ENCODE results near the gene RPP25L.
"Not testable (repeated sequence)": the region's sequence is repeated elsewhere in the genome, so short reads cannot be mapped to it uniquely, and the experiment has no call there.

RPP25L gene, protein sequence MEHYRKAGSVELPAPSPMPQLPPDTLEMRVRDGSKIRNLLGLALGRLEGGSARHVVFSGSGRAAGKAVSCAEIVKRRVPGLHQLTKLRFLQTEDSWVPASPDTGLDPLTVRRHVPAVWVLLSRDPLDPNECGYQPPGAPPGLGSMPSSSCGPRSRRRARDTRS

DNA sequence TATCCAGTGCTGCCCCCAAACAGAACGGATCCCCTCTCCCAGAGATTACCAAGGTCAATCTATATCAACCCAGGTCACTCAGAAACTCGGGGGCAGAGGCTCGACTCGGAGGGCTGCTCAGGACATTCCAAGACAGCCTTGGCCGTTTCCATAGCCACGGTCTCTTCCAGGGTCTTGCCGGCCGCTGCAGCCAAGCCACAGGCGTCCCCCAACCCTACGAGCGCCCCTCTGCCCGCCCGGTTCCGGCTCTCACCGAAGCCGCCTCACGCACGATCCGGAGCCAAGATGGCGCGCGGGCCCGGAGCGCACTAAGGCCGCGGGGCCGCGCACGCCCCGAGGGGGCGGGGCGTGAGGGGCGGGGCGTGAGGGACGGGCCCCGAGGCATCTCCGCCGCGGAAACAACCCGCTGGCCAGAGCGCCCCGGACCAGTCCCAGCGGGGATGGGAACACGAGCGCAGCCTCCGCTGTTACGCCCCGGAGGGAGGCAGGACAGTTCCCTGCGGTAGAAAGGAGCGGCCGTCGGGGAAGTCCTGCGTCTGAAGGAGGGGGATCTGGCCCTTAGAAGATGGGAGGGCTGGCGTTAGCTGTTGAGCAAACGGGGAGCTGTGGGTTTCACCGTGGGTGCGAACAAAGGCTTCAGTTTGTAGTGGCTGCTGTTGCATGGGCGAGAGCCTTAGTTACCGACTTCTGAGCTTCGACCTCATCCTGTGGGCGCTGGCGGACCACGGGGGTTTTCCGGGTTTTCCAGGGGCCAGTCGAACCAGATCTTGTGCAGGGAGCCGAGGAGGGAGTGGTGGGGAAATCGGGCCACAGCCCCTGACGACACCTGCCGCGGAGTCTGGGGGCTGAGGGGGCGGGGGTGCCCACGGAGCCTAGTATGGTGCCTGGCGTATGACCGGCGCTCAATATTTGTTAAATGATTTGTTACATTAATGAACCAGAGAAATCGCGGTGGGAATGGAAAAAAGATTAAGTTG is at the start of gene RPP25L:
Gene RPP25L, minus strand, starts transcription at position 287 of the 977 bp plus-strand sequence. CDS start 801 bp downstream, outside the sequence.
- DNase-seq: peak in 1 of 2 experiments; percentile 91

DNA sequence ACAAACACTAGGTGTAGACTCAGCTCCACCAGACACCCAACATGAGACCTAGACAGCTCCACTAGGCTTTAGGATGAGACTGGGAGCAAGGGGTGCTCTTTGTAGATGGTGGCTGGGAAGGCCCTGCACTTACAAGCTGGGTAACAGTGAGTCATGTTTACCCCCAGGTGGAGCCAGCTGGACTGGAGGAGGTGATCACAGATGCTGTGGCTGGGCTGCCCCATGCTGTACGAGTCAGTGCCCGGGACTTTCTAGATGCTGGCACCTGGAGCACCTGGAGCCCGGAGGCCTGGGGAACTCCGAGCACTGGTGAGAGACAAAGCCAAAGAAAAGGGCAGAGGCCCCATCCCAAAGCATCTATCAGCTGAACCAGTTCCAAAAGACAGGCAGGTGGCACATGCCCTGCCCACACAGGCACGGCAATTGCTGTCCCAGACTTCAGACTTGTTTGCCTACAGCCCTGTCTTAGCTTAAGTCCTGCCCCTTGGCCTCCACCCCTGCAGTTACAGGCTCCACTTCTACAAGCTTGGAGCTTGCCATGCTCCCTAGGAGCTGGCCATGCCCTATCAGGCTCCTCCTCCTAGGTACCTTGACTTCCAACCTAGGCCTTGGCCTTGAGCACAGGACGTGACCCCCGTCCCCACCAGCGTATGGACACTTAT is 47.8 kb upstream of the RPP25L start:
- no peak for DNase-seq

DNA sequence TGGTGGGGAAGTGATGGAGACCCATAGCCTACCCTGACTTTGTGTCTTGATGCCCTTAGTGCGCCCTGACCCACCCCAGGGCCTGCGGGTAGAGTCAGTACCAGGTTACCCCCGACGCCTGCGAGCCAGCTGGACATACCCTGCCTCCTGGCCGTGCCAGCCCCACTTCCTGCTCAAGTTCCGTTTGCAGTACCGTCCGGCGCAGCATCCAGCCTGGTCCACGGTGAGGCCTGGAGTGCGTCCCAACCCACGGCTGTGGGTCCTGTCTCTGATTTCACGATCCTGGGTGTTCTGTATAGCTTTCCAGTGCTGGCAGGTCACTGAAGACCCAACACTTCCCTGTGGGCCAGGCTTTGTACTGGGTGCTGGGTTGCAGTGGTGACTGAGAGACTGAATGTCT is 46.6 kb upstream of the RPP25L start:
- no peak for DNase-seq

DNA sequence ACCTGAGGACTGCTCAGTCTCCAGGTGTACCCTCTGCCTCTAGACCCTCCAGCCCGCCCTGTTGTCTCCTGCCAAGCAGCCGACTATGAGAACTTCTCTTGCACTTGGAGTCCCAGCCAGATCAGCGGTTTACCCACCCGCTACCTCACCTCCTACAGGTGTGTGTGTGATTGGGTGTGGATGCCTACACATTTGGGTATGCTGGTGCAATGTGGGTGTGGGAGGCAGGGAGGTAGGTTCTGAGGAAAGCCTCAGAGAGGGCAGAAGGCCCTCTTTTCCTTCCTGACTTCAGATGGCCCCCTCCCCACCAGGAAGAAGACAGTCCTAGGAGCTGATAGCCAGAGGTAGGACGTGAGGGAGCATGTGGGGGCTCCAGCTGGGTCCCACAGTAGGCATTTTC is 45.1 kb upstream of the RPP25L start:
- no peak for DNase-seq

DNA sequence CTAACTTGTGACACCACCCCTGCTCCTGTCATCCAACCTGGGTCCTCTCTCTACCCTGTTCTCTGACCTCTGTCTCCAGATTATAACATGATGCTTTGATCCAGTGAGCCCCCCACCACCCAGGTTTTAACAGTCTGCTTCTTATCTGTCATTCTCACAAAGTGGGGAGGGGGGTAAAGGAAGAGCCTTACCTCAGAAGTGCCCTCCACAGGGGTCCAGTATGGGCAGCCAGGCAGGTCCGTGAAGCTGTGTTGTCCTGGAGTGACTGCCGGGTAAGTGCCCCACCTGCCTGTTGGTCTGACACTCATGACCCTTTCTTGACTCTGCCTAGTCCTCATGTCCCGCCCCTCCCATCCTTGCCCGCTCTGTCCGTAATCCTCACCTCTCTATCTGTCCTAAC is 43.5 kb upstream of the RPP25L start:
- DNase-seq: no peak

DNA sequence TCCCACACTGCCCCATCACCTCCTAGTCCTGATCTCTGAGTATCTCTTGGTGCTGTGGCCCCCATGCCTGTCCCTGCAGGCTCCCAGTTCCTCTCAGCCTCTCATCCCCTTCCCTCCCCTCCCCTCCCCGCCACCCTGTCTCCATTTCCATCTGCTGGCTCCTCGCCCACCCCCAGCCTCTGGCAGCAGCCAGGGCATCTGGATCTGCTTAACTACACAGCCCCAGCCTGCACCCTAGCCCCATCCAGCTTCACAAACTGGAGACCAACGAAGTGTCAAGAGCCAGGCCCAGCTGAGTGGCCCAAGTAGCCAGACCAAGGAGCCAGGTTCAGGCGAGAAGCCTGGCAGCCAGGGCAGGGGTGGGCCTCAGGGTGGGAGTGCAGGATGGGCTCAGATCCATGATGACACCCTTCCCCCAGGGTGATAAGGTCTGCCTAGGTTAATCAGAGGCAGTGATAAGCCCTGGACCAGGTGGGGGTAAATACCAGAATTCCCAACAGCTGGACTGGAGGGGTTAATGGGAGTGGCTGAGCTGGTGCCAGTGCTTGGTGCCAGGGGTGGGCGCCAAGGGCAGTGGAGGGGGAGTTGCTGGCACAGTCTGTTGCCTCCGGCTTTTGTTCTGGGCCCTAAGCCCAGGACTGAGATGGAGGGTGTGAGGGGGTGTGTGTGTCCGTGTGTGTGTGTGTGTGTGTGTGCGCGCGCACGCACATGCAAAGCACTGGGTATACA is 42.6 kb upstream of the RPP25L start:
- peak in 1 of 2 experiments; percentile 25 for DNase-seq

DNA sequence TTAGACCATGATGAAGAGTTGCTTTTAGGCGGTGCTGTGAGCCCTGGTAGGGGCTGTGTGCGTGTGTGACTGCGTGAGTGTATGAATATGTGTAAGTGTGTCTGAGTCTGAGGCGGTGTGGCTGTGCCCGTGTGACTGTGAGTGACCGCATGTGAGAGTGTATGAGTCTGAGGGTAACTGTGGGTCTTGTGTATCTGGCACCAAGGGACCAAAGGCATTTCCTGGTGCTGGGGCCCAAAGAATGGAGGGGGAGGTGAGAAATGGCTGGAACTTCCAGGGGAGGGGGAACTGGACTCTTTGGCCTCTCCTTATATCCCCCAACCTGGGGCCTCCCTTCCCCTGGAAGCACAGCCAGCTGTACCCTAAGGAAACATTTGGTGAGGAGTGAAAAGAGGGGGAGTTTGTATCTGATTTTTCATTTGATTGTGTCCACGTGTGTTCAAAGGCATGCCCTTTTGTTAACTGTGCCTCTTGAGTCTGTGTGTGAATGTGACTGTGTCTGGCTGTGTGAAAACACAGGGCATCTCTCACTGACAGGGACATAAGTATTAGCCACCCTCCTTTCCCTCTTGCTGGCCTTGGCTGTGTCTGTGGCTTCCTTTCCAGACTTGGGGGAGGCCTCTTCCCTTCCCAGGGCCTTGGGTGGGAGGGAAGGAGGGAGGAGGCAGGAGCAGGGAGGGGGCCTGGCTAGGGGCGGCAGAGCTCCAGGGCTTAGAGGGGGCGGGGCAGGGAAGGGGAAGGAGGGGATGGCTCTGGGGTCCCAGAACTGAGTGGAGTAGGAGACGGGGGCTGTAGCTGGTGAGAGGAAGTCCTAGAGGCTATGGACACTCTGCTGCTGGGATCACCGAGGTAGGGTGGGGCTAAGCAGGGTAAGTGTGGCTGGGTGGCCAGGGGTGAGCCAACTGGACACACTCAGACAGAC is 41.5 kb upstream of the RPP25L start:
- DNase-seq: no peak

DNA sequence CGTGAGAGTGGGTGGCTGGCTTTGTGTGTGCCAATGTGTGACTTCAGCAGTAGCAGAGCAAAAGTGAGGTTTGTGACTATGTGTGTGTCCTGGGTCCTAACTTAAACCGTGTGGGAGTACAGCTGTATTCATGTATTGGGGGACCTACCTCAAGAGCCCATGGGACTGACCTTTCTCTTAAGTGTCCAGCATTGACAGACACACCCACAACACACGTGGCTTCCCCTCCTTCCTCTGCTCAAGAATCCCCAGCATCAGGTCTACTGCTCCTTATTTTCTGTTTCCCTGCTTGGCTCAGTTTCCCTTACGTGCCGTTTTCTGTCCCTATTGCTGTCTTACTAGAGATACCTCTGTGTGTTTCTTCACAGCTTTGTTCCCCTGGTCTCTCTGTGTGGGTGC is 40.7 kb upstream of the RPP25L start:
- no peak for DNase-seq

DNA sequence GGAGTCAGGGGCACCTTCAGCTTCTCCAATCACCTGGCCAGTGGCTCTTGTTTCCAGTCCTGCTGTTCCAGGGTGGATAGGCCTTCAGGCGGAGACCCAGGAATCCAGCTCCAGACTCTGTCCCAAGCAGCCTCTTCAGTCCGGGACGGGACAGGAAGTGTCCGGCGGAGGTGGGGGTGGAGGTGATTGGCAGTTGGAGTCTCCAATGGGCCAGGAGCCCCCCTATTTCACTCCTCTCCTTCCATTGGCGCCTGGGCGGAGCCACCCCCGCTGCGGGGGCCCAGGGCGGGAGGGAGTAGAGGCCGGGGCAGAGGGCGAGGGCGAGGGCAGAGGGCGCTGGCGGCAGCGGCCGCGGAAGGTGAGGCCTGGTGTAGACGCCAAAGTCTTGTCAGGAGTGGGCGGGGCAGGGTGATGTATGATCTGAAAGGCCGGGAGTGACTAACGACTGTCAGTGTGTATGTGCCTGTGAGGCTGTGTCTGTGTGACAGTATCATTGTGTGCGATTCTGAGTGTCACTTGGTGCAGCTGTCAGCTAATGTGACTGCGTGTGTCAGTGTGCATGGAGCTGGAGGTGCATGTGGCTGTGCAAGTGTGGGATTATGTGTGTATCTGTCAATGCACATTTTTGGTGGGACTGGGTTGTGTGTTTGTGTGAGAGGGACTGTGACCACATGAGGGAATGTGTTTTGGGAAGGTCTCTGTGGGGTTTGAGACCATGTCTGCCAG is 40.1 kb upstream of the RPP25L start, which contains the start of gene IL11RA:
Gene IL11RA, plus strand, starts transcription at position 310 of the 726 bp plus-strand sequence. CDS start 3,033 bp downstream, outside the sequence.
- DNase-seq: peak in 1 of 2 experiments; percentile 69

DNA sequence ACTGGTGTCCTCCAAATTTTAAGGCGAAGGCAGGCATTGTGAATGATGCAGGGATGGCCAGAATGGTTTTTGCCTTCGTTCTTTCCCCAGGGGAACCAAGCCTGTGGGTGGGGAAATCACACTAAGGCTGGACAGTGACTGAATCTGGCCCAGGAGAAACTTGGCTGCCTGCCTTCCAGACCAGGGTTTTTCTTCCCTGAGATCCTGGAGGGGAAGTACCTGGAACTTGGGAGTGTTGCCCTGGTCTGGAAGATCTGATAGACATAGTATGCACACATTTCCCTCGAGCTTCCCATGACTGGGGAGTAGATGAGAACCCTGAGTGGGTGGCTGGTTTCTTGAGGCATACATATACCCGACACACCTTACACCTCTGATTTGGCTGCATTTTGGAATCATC is 39.4 kb upstream of the RPP25L start:
- no peak for DNase-seq

DNA sequence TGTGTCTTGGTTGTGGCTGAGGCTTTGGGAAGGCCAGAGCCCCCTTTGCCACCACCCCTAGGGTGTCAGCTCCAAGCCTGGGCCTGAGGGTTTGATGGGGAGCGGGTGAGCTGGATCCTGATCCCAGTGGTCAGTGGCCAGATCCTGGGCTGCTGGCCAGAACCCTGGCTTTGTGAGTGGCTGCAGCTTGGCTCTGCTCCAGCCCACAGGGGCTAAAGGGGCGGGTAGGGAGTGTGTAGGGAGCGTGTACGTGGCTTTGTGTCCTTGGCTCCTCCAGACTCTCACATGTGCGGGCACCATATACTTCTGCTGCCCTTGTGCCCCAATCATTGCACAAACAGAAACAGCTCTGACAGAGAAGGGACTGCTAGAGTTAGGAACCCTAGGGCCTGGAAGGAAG is 38.9 kb upstream of the RPP25L start:
- no peak for DNase-seq

DNA sequence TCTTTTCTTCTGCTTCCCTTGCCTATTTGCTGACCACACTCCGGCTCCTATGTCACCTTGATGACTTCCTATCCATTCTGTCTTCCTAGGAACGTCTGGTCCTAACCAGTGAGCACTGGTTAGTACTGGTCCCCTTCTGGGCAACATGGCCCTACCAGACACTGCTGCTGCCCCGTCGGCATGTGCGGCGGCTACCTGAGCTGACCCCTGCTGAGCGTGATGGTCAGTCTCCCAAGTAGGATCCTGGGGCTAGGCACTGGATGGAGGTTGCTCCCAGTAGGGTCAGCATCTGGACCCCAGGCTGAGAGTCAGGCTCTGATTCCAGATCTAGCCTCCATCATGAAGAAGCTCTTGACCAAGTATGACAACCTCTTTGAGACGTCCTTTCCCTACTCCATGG is 36.8 kb upstream of the RPP25L start:
- DNase-seq: no peak

DNA sequence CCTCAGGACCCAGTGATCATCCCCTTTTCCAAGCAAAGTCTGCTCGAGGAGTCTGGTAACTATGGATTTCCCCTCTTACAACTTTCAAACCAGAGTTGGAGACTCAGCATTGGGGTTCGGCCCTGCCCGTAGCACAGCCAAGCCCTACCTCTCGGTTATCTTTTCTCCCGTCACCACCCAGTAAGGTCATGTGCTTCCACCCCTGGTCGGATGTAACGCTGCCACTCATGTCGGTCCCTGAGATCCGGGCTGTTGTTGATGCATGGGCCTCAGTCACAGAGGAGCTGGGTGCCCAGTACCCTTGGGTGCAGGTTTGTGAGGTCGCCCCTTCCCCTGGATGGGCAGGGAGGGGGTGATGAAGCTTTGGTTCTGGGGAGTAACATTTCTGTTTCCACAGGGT is 35.8 kb upstream of the RPP25L start:
- no peak for DNase-seq

DNA sequence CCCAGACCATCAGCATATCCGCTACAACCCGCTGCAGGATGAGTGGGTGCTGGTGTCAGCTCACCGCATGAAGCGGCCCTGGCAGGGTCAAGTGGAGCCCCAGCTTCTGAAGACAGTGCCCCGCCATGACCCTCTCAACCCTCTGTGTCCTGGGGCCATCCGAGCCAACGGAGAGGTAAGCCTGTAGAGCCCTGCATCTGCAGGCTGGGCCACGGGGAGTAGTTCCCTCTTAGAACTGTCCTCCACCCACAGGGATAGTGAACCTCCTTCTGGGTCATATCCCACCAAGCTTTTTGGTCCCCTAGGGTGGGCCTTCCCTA is 35.1 kb upstream of the RPP25L start:
- no peak for DNase-seq

DNA sequence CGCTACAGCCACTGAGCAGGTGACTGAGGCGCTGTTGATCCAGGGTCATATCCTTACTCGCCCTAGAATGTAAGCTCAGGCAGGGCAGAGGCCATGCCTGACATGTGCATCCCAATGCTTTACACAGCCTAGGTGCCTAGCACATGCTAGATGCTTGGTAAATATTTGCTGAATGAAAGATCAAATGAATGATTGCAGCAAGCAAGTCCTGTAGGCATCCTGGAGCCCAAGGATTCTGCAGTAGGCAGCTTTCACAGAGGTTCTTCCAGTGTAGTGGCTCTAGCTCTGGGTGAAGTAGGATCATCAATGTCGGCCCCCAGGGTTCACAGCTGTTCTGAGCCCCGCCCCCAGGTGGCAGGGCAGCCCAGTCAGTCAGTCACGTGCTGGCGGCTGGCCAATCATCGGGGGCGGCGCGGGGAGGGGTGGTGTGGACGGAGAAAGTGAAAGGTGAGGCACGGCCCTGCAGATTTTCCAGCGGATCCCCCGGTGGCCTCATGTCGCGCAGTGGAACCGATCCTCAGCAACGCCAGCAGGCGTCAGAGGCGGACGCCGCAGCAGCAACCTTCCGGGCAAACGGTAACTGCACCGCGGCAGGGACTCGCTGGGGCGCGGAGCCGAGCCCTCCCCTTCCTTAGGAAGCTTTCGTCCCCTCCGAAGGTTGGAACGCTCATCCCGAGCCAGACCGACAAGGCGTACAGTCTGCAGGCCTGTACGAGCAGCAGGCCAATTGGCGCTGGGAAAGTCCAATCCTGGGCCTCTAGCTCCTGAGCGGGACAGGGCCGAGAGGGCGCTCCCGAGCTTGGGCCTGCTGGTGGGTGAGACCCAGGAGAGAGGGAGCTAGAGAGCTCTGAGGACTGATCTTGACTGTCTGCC is 34.5 kb upstream of the RPP25L start, which contains the start of gene GALT:
Gene GALT, plus strand, starts transcription at position 465 of the 873 bp plus-strand sequence. Its CDS starts 30 bp downstream, at position 495.
- peak; percentile 81 to 94 for DNase-seq

DNA sequence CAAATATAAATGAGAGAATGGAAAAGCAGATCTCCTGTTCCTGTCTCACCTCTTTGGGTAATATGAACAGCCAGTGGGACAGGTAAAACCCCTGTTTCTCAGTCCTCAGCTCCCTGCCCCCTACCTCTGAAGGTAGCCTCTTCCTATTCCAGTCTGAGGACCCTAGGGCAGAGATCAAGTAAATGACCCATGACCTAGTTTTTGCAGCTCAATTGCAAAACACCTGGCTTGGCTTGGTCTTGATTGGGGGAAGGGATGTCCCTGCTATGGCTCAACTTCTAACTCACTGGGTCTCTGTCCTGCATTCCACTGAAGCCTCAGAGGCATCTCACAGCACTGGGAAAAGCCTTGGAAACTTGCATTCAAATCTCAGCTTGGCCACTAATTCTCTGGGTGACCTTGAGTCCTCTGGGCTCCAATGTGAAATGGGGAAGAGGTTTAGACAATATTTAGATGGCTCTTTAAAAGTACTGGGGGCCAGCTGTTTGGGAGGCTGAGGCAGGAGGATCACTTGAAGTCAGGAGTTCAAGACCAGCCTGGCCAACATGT is 32.9 kb upstream of the RPP25L start:
- DNase-seq: no peak

DNA sequence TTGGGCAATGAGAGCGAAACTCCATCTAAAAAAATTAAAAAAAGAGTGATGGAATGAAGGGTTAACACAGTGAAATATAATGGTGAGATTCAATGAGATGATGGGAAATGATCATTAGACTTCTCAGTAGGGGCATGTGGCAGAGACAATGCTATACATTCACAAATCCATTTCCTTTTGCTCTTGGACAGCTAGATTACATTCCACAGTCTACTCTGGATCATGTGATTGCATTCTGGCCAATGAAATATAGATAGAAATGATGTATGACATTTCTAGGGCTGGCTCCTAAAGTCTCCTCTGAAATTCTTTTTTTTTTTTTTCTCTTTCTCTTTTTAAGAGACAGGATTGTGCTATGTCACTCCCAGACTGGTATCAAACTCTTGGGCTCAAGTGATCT is 30.8 kb upstream of the RPP25L start:
- DNase-seq: no peak

DNA sequence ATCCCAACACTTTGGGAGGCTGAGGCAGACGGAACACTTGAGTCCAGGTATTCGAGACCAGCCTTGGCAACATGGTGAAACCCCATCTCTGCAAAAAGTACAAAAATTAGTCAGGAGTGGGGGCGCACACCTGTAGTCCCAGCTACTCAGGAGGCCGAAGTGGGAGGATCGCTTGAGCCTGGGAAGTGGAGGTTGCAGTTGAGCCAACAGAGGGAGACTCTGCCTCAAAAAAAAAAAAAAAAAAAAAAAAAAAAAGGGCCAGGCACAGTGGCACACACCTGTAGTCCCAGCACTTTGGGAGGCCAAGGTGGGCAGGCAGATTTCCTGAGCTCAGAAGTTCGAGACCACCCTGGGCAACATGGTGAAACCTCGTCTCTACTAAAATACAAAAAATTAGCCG is 27.4 kb upstream of the RPP25L start:
- DNase-seq: not testable (repeated sequence)

DNA sequence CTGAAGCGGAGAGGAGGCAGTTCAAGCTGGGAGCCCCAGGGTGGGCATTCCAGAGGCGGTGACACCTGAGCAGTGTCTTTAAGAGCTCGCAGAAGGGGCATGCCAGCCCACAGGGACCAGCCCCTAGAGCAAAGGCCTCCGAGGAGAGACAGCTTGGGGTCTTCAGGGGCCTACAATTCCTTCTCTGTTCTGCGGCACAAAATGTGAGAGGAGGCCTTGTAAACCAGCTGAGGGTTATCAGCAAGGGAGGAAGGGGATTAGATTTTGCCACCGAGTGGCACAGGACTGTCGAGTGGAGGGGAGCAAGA is 26.2 kb upstream of the RPP25L start:
- DNase-seq: no peak
